WTC11 (cell line): Measurements from ENCODE around the gene ADISSP. TPM values are rescaled to one million over a fixed set of nuclear protein-coding genes. Genes with fewer than 3 reads are reported as not detected.
A peak's percentile ranks its signal among the peaks of the same experiment; 100 is the strongest.

Source experiments
- ATAC-seq: fragments of 200-7000 bp; cut with Tn5 transposase; 2 replicates; pipeline ENCODE4 v1.10.0; 2021; ENCODE audit warnings: mild to moderate bottlenecking, moderate library complexity
- CTCF ChIA-PET: fragments of 300-600 bp; sonication (Branson Sonifier 250); formaldehyde crosslinking; loops from one replicate; lab custom pipeline; 2021; ENCODE audit warnings: antibody characterized with exemption; lab: Charles Lee
- POLR2A ChIA-PET: fragments of 350-600 bp; sonication (Branson Sonifier 250); formaldehyde crosslinking; loops from one replicate; lab custom pipeline; 2021; ENCODE audit warnings: antibody characterized with exemption; lab: Charles Lee
- DNase-seq: peaks from one replicate; pipeline ENCODE4 v3.0.0; 2021; ENCODE audit warnings: low spot score
- H3K27ac Mint-ChIP-seq: 2 replicates; pipeline ENCODE4 v1.8.0; 2021; ENCODE audit warnings: mixed read lengths
- H3K27me3 Mint-ChIP-seq: 2 replicates; pipeline ENCODE4 v1.8.0; 2021; ENCODE audit warnings: low read depth, mild to moderate bottlenecking, moderate library complexity, mixed read lengths
- H3K36me3 Mint-ChIP-seq: 2 replicates; pipeline ENCODE4 v1.8.0; 2021; ENCODE audit warnings: mixed read lengths
- H3K4me1 Mint-ChIP-seq: 2 replicates; pipeline ENCODE4 v1.8.0; 2022; ENCODE audit warnings: mixed read lengths
- H3K4me3 Mint-ChIP-seq: 2 replicates; pipeline ENCODE4 v1.8.0; 2021; ENCODE audit warnings: mild to moderate bottlenecking, moderate library complexity, mixed read lengths
- H3K9me3 Mint-ChIP-seq: 2 replicates; pipeline ENCODE4 v1.8.0; 2021; ENCODE audit warnings: mixed read lengths
- ESRRA ChIP-seq: sonication (generic); formaldehyde crosslinking; IDR thresholded peaks from 2 replicates; pipeline ENCODE4 v1.8.1; 2022; ENCODE audit warnings: mild to moderate bottlenecking, missing genetic modification reagents, borderline replicate concordance
- ETV6 ChIP-seq: sonication (generic); formaldehyde crosslinking; IDR thresholded peaks from 2 replicates; pipeline ENCODE4 v1.8.1; 2022; ENCODE audit warnings: mild to moderate bottlenecking, missing genetic modification reagents
- FOXP1 ChIP-seq: sonication (generic); formaldehyde crosslinking; IDR thresholded peaks from 2 replicates; pipeline ENCODE4 v1.8.0; 2022; ENCODE audit warnings: missing genetic modification reagents, mild to moderate bottlenecking, moderate library complexity, borderline replicate concordance
- GABPB1 ChIP-seq: sonication (generic); formaldehyde crosslinking; IDR thresholded peaks from 2 replicates; pipeline ENCODE4 v1.8.1; 2023; ENCODE audit warnings: mild to moderate bottlenecking, missing genetic modification reagents
- GTF2I ChIP-seq: fragments of 250-450 bp; sonication (Bioruptor Pico); conservative IDR thresholded peaks from 2 replicates; pipeline ENCODE4 v1.4.0; 2021; ENCODE audit warnings: mild to moderate bottlenecking
- SP1 ChIP-seq: sonication (generic); formaldehyde crosslinking; conservative IDR thresholded peaks from 2 replicates; pipeline ENCODE4 v1.8.1; 2022; ENCODE audit warnings: missing genetic modification reagents
- TP53 ChIP-seq: sonication (generic); formaldehyde crosslinking; IDR thresholded peaks from 2 replicates; pipeline ENCODE4 v1.8.1; 2023; ENCODE audit warnings: mild to moderate bottlenecking, missing genetic modification reagents
- ZNF121 ChIP-seq: sonication (generic); formaldehyde crosslinking; IDR thresholded peaks from 2 replicates; pipeline ENCODE4 v1.8.0; 2023; ENCODE audit warnings: missing genetic modification reagents
- ZNF423 ChIP-seq: fragments of 250-450 bp; sonication (Bioruptor Pico); IDR thresholded peaks from 2 replicates; pipeline ENCODE4 v2.1.2; 2022; ENCODE audit warnings: mild to moderate bottlenecking, moderate library complexity
- total RNA-seq: library from RNA; stranded (reverse); gene quantifications from 3 replicates; pipeline ENCODE4 v1.2.3, GENCODE V29; 2021
- TF ChIP-seq, protein P1 (sequence below): sonication (generic); formaldehyde crosslinking; IDR thresholded peaks from 2 replicates; pipeline ENCODE4 v1.8.1; 2022; ENCODE audit warnings: missing genetic modification reagents, borderline replicate concordance
- TF ChIP-seq, protein P2 (sequence below): sonication (generic); formaldehyde crosslinking; IDR thresholded peaks from 2 replicates; pipeline ENCODE4 v1.8.0; 2022; ENCODE audit warnings: mild to moderate bottlenecking, missing genetic modification reagents
- TF ChIP-seq, protein P3 (sequence below): sonication (generic); formaldehyde crosslinking; IDR thresholded peaks from 2 replicates; pipeline ENCODE4 v1.8.1; 2022; ENCODE audit warnings: mild to moderate bottlenecking, missing genetic modification reagents, moderate library complexity, borderline replicate concordance
- TF ChIP-seq, protein P4 (sequence below): fragments of 250-450 bp; sonication (Bioruptor Pico); IDR thresholded peaks from 2 replicates; pipeline ENCODE4 v1.9.0; 2021; ENCODE audit warnings: mild to moderate bottlenecking, borderline replicate concordance
- TF ChIP-seq, protein P5 (sequence below): fragments of 250-450 bp; sonication (Bioruptor Pico); IDR thresholded peaks from 2 replicates; pipeline ENCODE4 v1.9.0; 2021; ENCODE audit warnings: moderate library complexity, mild to moderate bottlenecking, inconsistent platforms, borderline replicate concordance
- TF ChIP-seq, protein P6 (sequence below): sonication (generic); formaldehyde crosslinking; IDR thresholded peaks from 2 replicates; pipeline ENCODE4 v1.8.0; 2022; ENCODE audit warnings: missing genetic modification reagents

Gene ADISSP
- total RNA-seq, 1 experiment from 2014 or later = 129 TPM

DNA sequence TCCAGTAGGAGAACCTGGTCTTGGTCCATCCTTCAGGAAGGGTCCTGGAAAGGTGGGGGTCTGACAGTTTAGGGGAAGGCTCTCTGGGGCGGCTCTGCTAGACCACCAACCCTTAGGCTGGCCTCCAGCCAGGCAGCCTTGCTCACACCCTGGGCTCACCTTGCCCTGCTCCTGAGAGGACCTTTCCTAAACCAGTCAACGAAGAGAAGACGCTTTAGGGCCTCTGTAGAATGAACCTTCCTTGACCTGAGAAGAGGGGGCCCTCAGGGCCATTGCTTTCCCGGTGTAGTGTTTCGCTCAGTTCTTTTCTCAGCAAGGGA is 29.6 kb upstream of the ADISSP start:
- ATAC-seq = no peak
- H3K36me3 Mint-ChIP-seq = peaks cover 13% of the 10 kb centered on the region
- DNase-seq = no peak
- peaks cover 8% of the 10 kb centered on the region; the same call in 1 of the 2 replicates for H3K27me3 Mint-ChIP-seq
- no peaks in the 10 kb centered on the region for H3K9me3 Mint-ChIP-seq
- ChIA-PET POLR2A (no interaction called here), CTCF (no interaction called here)
- TF ChIP-seq GABPB1 (CRISPR knock-in tag) (0 out of 2 replicates have a peak, but pooled peaks have one; percentile 17), SP1 (no peak)
- peak overlapping the region; percentile 61; the same call in 1 of the 2 replicates for H3K27ac Mint-ChIP-seq
- H3K4me3 Mint-ChIP-seq = peak overlapping the region; percentile 79
- peaks cover 53% of the 10 kb centered on the region for H3K4me1 Mint-ChIP-seq

DNA sequence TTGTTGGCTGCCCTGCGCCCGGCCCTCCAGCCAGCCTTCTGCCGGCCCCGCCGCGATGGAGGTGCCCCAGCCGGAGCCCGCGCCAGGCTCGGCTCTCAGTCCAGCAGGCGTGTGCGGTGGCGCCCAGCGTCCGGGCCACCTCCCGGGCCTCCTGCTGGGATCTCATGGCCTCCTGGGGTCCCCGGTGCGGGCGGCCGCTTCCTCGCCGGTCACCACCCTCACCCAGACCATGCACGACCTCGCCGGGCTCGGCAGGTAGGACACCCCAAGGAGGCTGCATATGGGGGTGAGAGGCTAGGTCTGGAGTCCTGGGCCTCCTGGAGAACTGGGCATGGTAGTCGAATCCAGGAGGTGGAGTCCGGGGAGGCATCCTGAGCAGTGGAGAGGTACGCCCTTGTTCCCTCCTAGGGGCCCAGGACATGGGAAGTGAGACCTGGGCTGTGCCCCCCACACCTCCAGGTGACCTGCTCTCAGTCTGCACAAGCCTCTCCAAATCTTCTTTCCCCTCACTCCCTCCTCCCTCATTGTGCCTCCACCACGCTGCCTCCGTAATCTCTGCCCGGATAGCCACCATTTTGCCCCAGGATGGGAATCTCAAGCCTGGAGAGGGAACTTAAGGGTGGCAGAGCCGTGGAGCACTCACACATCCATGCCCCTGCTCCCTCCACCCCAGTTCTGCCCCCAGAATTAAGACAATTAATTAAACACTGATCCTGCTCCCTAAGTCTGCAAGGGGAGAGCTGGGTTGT is 29.1 kb upstream of the ADISSP start:
- Mint-ChIP-seq H3K27me3 (peaks cover 8% of the 10 kb centered on the region; the same call in 1 of the 2 replicates), H3K4me1 (peaks cover 53% of the 10 kb centered on the region), H3K27ac (no peak overlapping the region)

DNA sequence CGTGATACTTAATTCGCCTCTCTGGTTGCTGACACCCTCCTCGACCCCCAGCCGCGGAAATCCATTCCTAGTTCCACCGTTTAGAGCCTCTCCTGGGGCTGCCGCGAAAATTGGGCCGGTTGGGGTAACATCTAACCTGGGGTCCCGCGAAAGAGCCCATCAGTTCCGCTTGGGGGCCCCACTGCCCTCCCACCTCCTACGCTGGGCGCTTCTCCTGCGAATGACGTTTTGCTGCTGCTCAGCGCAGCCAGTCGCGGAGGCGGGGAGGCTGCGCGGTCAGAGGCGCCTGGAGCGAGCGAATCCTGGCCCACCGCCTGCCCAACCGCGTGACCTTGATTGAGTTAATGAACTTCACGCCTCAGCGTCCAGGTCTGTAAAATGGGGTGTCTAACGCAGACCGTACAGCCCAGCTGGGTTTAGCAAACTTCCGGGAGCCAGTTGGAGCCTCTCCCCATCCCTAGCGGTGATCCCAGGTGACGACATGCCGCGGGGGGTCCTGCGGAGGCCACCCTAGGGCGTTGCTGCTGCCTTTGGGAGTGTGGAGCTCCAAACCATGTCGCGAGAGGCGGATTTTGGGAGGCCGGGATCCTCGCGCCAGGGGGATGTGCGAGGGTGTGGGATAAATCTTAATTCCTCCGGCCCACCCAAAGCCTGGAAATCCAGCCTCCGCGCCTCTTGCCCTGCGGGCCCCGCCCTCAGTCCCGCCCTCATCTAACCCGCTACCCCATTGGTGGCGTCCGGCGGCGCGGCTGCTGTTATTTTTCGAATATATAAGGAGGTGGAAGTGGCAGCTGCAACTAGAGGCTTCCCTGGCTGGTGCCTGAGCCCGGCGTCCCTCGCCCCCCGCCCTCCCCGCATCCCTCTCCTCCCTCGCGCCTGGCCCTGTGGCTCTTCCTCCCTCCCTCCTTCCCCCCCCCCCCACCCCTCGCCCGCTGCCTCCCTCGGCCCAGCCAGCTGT is 28.2 kb upstream of the ADISSP start, which contains the start of gene CDC25B:
Gene CDC25B, plus strand, starts transcription at position 800 of the 958 bp plus-strand sequence. CDS start 222 bp downstream, outside the sequence.
- H3K4me3 Mint-ChIP-seq = peak within 1 kb of the TSS; percentile 82
- peaks cover 11% of the 10 kb centered on the region; the same call in 1 of the 2 replicates for H3K27me3 Mint-ChIP-seq
- H3K36me3 Mint-ChIP-seq = peaks cover 4% of the 10 kb centered on the region
- DNase-seq = peak; percentile 92
- no peaks in the 10 kb centered on the region for H3K9me3 Mint-ChIP-seq
- peaks cover 47% of the 10 kb centered on the region for H3K4me1 Mint-ChIP-seq
- ATAC-seq = peak; percentile 52
- ChIA-PET POLR2A (interaction anchor here (0.6 kb wide), 1 partner anchor 23 kb away, joined by 4 read pairs; no protein-coding TSS in a partner anchor), CTCF (interaction anchor here (0.5 to 2.8 kb wide), 4 partner anchors 10 to 36 kb away, joined by 3 to 29 read pairs (median 8); partner anchors contain the start of genes AP5S1 and CENPB)
- H3K27ac Mint-ChIP-seq = peak within 1 kb of the TSS; percentile 84
- TF ChIP-seq, protein P1, sequence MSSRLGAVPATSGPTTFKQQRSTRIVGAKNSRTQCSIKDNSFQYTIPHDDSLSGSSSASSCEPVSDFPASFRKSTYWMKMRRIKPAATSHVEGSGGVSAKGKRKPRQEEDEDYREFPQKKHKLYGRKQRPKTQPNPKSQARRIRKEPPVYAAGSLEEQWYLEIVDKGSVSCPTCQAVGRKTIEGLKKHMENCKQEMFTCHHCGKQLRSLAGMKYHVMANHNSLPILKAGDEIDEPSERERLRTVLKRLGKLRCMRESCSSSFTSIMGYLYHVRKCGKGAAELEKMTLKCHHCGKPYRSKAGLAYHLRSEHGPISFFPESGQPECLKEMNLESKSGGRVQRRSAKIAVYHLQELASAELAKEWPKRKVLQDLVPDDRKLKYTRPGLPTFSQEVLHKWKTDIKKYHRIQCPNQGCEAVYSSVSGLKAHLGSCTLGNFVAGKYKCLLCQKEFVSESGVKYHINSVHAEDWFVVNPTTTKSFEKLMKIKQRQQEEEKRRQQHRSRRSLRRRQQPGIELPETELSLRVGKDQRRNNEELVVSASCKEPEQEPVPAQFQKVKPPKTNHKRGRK (CRISPR knock-in tag) = no peak
- TF ChIP-seq TP53 = no peak
- TF ChIP-seq GABPB1 (CRISPR knock-in tag) = peak; percentile 77
- TF ChIP-seq, protein P2, sequence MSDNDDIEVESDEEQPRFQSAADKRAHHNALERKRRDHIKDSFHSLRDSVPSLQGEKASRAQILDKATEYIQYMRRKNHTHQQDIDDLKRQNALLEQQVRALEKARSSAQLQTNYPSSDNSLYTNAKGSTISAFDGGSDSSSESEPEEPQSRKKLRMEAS (CRISPR knock-in tag) = peak; percentile 74
- TF ChIP-seq GTF2I = peak; percentile 93
- TF ChIP-seq, protein P3, sequence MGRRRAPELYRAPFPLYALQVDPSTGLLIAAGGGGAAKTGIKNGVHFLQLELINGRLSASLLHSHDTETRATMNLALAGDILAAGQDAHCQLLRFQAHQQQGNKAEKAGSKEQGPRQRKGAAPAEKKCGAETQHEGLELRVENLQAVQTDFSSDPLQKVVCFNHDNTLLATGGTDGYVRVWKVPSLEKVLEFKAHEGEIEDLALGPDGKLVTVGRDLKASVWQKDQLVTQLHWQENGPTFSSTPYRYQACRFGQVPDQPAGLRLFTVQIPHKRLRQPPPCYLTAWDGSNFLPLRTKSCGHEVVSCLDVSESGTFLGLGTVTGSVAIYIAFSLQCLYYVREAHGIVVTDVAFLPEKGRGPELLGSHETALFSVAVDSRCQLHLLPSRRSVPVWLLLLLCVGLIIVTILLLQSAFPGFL (CRISPR knock-in tag) = peak; percentile 61; the same call in 1 of the 2 replicates
- TF ChIP-seq, protein P4, sequence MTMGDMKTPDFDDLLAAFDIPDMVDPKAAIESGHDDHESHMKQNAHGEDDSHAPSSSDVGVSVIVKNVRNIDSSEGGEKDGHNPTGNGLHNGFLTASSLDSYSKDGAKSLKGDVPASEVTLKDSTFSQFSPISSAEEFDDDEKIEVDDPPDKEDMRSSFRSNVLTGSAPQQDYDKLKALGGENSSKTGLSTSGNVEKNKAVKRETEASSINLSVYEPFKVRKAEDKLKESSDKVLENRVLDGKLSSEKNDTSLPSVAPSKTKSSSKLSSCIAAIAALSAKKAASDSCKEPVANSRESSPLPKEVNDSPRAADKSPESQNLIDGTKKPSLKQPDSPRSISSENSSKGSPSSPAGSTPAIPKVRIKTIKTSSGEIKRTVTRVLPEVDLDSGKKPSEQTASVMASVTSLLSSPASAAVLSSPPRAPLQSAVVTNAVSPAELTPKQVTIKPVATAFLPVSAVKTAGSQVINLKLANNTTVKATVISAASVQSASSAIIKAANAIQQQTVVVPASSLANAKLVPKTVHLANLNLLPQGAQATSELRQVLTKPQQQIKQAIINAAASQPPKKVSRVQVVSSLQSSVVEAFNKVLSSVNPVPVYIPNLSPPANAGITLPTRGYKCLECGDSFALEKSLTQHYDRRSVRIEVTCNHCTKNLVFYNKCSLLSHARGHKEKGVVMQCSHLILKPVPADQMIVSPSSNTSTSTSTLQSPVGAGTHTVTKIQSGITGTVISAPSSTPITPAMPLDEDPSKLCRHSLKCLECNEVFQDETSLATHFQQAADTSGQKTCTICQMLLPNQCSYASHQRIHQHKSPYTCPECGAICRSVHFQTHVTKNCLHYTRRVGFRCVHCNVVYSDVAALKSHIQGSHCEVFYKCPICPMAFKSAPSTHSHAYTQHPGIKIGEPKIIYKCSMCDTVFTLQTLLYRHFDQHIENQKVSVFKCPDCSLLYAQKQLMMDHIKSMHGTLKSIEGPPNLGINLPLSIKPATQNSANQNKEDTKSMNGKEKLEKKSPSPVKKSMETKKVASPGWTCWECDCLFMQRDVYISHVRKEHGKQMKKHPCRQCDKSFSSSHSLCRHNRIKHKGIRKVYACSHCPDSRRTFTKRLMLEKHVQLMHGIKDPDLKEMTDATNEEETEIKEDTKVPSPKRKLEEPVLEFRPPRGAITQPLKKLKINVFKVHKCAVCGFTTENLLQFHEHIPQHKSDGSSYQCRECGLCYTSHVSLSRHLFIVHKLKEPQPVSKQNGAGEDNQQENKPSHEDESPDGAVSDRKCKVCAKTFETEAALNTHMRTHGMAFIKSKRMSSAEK = no peak
- TF ChIP-seq ETV6 (CRISPR knock-in tag) = 0 out of 2 replicates have a peak, but pooled peaks have one; percentile 28
- TF ChIP-seq SP1 = peak; percentile 70; the same call in 1 of the 2 replicates
- peak; percentile 96 for TF ChIP-seq ESRRA (CRISPR knock-in tag)

More for the DNA sequence above, 29.1 kb upstream of the ADISSP start:
- Mint-ChIP-seq H3K4me3 (peak overlapping the region; percentile 79), H3K36me3 (peaks cover 9% of the 10 kb centered on the region)
- POLR2A ChIA-PET = no interaction called here
- no peak for ATAC-seq
- TF ChIP-seq, protein P5, sequence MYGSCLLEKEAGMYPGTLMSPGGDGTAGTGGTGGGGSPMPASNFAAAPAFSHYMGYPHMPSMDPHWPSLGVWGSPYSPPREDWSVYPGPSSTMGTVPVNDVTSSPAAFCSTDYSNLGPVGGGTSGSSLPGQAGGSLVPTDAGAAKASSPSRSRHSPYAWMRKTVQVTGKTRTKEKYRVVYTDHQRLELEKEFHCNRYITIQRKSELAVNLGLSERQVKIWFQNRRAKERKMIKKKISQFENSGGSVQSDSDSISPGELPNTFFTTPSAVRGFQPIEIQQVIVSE = no peak
- TF ChIP-seq FOXP1 (CRISPR knock-in tag) (peak; percentile 20; the same call in 1 of the 2 replicates), ZNF121 (CRISPR knock-in tag) (peak; percentile 87), ZNF423 (CRISPR knock-in tag) (peak; percentile 83)
- TF ChIP-seq, protein P6, sequence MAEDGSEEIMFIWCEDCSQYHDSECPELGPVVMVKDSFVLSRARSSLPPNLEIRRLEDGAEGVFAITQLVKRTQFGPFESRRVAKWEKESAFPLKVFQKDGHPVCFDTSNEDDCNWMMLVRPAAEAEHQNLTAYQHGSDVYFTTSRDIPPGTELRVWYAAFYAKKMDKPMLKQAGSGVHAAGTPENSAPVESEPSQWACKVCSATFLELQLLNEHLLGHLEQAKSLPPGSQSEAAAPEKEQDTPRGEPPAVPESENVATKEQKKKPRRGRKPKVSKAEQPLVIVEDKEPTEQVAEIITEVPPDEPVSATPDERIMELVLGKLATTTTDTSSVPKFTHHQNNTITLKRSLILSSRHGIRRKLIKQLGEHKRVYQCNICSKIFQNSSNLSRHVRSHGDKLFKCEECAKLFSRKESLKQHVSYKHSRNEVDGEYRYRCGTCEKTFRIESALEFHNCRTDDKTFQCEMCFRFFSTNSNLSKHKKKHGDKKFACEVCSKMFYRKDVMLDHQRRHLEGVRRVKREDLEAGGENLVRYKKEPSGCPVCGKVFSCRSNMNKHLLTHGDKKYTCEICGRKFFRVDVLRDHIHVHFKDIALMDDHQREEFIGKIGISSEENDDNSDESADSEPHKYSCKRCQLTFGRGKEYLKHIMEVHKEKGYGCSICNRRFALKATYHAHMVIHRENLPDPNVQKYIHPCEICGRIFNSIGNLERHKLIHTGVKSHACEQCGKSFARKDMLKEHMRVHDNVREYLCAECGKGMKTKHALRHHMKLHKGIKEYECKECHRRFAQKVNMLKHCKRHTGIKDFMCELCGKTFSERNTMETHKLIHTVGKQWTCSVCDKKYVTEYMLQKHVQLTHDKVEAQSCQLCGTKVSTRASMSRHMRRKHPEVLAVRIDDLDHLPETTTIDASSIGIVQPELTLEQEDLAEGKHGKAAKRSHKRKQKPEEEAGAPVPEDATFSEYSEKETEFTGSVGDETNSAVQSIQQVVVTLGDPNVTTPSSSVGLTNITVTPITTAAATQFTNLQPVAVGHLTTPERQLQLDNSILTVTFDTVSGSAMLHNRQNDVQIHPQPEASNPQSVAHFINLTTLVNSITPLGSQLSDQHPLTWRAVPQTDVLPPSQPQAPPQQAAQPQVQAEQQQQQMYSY (CRISPR knock-in tag) = no peak
- TF ChIP-seq, all 79 proteins: peak for 3
- no peaks in the 10 kb centered on the region for H3K9me3 Mint-ChIP-seq
- CTCF ChIA-PET = interaction anchor here (1.7 to 2.8 kb wide), 3 partner anchors 11 to 23 kb away, joined by 4 to 29 read pairs (median 12); partner anchors contain the start of genes AP5S1 and CENPB
- no peak for DNase-seq
